ENCODE data around the gene MYO7A.
A peak's percentile ranks its signal among the peaks of the same experiment; 100 is the strongest.

MYO7A gene

DNA sequence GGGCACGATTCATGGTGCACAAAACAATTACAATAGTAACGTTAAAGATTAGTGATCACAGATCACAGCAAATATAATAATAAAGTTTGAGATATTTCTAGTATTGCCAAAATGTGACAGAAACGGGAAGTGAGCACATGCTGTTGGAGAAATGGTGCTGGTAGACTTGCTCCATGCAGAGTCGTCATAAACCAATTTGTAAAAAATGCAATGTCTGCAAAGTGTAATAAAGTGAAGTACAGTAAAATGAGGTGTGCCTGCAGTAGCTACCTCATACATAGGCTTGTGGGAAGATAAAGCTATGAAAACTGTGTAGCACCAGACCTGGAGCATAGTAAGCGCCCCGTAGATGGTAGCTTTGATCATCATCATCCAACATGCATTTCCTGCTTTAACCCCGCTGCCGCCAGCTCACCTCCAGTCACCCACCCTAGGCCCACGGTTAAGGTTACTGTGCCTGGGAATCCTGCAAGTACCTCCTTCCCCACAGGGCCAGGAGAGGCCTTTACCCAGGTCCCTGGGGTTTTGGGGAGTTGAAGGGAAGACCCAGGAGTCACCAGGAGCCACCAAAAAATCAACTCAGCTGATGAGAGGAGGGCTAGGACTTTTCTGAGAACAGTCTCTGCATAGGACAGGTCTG lies 59.2 kb downstream of the MYO7A start:
- no peak for DNase-seq (ENCODE audit: low spot score)

DNA sequence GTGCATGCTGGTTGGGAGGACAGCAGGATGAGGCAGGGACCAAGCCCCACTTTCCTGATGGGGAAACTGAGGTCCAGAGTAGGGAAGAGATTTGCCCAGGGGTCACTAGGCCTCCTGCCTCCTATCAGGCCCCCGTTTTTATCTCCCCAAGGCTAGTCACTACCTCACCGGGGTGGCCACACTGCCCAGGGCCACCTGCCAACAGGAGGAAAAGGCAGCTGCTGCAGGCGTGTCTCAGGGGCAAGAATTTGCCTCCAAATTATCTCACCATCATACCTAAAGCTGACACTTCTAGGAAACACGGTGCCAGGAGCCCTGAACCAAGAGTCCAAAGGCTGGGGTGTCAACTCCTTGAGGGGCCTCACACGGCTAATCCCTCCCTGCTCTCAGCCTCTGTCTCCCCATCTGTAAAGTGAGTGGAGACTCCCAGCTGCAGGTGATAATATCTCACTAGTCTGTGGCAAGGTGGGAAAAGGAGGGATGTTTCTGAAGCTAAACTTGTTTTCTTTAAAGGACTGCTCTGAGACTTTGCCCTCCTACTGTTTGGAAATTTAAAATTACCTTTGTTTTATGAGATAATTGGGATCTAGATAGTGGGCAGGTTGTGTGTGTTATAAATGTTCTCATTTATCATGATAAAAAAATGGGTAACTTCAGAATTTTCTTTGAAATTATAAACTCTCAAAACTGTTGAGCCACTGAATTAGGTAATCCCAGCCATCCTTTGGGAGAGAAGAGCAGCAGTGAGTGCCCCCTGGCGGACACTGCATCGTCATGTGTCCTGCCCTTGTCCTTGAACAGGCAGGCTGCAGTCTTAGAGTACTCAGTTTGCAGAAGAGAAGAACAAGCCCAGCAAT lies 60.0 kb downstream of the MYO7A start:
- peak; percentile 94 for DNase-seq (ENCODE audit: low spot score)

DNA sequence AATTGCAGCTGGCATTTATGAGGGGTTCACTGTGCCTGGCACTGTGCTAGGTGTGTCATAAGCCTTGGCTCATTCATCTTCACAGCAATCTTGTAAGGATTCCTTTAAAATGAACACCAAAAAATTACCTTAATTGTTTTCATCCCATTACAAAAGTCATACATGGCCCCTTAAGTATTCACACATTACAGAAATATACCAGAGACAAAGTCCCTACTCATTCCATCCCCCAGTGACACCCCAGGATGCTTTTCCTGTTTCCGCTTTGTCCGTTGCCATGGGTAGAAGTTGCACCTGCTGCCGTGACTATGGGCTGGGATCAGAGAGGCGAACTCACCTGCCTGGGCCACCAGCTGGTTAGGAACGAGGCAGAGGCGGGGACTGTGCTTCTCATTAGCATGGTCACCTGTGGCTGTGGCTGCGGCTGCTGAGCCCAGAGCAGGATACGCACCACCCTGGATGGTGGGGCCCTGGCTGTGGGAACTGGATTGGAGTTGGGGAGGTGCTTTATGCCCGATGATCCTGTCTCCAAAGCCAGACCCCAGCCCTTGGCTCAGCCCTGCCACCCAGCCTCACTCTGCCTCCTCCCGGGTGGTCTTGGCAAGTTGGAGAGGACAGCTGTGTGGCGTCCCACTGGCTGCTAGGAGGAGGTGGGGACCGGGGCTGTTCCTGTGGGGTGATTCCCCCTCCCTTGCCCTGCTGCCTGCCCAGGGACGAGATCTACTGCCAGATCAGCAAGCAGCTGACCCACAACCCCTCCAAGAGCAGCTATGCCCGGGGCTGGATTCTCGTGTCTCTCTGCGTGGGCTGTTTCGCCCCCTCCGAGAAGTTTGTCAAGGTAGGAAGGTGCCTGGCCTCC lies 60.8 kb downstream of the MYO7A start:
- no peak for DNase-seq (ENCODE audit: low spot score)

DNA sequence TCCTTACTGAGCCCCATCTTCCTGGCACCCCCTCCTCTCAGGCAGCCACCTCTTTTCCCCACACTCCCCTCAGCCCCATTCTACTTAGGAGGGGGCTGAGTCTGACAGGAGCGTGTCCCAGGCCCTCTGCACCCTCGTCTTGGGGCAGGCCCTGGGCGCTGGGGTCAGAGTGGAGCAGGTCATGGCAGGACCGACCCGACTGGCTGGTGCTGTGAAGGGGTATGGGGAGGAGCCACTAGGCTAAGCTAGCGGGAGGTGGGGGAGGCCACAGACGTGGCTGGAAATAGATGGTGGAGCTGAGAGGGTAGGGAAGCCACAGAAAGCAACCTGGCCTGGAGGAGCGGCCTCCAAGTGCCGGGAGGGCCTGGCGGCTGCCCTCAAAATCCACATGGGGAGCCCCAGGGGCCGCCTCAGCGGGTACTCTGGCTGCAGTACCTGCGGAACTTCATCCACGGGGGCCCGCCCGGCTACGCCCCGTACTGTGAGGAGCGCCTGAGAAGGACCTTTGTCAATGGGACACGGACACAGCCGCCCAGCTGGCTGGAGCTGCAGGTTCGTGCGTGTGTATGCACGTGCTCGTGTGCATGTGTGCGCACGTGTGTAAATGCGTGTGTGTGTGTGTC lies 61.7 kb downstream of the MYO7A start:
- no peak for DNase-seq (ENCODE audit: low spot score)

DNA sequence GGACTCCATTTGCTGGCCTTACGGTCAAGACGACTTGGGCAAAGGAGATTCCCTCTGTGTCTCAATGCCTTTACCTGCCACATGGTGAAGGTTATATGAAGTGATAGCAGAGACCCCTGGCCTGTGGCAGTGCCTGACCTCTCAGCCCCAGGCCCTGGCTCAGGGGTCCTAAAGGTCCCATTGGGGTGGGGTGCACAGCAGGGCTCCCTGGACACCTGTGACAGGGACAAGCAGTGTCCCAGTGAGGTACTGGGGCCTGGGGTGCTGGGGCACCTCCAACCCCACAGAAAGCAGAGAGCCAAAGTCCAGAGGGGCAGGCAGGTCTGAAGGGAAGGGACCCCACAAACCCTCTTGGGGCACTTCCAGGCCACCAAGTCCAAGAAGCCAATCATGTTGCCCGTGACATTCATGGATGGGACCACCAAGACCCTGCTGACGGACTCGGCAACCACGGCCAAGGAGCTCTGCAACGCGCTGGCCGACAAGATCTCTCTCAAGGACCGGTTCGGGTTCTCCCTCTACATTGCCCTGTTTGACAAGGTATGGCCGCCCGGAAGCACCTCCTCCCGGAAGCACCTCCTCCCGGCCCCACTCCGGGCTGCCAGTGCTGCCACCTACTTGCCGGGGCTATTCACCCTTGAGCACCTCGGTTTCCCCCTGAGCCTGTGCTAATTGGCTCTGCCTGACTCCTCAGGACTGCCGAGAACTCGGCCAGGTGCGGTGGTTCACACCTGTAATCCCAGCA lies 62.5 kb downstream of the MYO7A start:
- DNase-seq (ENCODE audit: low spot score), result no peak

DNA sequence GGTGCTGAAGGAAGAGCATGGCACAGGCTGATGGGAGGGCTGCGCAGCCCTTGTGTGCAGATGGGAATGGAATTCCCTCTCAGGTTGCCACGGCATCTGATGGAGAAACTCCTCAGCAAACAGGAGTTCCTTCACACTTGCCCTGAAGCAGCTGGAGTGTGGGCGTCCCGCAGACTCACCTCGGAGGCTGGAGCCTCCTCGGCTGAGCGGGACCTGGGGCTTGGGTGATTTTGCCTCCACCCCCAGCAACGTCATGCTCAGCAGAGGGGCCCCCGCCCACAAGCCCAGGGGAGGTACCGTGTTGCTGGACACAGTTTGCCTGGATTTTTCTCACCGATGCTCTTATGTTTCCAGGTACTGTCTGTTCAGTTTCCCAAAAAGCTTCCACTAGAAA lies 63.4 kb downstream of the MYO7A start:
- no peak for DNase-seq (ENCODE audit: low spot score)

DNA sequence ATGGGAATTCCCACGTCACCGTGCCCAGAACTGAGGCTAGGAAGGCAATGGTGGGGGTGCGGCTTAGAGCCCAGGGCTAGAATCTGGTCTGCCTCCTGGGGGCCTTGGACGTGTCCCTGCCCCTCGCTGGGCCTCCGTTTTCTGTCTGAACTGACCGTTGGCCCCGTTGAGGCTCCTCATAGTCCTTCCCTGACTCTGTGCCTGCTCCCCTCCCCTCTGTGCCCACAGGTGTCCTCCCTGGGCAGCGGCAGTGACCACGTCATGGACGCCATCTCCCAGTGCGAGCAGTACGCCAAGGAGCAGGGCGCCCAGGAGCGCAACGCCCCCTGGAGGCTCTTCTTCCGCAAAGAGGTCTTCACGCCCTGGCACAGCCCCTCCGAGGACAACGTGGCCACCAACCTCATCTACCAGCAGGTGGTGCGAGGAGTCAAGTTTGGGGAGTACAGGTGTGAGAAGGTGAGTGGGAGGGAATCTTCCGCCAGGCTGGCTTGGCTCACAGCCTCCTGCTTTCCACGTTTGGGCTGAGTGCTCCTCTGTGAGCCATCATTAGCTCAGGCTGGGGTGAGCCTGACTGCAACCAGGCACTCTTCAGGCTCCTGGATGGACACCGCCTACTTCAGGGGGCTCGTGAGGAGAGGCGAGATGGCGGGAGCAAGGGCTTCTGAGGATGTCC lies 63.9 kb downstream of the MYO7A start:
- DNase-seq (ENCODE audit: low spot score), result no peak

DNA sequence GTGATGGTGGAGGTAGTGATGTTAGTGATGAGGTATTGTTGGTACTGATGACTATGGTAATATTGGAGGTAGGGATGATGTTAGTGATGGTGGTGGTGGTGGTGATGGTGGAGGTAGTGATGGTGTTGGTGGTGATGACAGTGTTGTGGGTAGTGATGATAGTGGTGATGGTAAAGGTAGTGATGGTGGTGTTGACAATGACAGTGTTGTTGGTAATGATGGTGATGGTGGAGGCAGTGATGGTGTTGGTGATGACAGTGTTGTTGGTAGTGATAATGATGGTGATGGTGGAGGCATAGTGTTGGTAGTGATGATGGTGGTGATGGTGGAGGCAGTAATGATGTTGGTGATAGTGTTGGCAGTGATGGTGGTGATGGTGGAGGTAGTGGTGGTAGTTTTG lies 65.1 kb downstream of the MYO7A start:
- DNase-seq (ENCODE audit: low spot score), result no peak

DNA sequence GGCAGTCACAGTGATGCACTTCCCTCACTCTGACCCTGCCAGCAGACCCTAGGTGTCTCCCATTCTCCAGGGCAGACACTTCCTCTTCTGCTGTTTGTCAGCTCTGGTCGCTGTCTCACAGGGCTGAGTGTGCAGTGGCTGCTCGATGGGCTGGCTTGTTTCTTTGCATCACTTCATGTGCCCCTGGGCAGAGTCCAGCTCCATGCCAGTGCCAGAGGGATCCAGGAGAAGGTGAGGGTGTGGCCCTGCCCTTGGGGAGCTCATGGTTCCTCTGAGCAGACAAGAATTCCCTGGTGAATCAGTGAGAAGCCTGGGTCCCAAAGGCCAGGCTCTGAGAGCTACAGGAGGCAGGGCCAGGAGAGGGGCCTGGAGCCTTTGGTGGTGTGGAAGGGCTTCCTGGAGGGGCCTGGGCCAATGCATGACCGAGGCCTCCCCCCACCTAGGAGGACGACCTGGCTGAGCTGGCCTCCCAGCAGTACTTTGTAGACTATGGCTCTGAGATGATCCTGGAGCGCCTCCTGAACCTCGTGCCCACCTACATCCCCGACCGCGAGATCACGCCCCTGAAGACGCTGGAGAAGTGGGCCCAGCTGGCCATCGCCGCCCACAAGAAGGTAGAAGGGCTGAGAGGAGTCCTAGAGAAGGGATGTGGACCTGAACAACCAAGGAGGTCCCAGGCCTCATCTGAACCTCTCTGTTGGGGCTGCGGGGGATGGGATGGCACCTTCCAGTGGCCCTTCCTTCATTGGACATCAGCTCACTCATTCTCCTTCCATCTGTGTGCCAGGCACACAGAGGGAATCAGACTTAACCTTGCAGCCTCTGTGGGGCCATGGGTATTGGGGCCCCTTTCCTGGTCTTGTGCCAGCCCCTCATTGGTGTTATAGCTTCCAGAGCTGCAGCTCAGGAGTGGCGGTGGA lies 66.1 kb downstream of the MYO7A start:
- DNase-seq (ENCODE audit: low spot score), result no peak

DNA sequence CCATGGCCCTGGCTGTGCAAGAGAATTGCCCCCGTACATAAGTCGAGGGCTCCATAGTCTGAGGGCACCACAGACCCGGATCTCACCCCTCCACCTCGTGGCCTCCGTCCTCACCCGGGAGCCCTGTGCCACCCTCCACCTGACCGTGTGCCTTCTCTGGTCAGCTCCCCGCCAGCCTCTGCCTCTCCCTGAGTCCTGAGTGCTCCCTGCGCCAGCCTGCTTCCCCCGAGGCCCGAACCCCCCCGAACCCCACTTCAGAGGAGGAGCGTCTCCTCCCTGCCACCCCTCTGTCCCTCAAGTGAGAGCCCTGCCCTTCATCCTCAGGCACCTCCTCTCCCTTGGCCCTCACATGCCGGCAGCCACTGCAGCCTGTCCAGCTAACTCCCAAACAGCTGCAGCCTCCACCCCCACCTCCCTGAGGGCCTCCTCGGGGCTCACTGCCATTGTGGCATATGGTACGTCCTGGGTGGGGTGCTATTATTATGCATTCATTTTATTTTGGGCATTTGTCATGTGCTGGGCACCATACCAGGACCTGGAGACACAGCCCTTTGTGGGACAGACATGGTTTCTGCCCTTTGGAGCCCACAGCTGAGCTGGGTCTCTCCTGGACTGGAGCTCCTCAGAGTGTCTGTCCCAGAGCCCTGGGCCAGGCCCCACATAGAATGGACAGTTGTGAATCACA lies 67.2 kb downstream of the MYO7A start:
- DNase-seq (ENCODE audit: low spot score), result no peak

DNA sequence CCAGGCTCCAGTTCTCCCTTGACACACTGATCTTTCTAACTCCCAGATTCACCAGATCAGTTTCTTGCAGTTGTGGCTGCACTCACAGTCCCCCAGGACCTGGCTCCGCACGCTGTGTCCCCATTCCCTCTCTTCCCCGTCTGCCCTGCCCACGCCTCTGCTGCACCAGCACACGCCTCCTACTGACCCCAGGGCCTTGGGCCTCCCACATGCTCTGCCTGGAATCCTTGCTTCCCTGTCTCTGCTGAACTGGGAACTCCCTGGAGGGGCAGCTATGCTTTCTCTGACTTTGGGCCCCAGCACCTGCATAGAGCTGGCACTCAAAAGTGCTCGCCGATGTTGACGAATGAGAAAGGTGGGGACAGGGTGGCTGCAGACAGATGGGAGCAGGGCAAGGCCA lies 68.9 kb downstream of the MYO7A start:
- no peak for DNase-seq (ENCODE audit: low spot score)

DNA sequence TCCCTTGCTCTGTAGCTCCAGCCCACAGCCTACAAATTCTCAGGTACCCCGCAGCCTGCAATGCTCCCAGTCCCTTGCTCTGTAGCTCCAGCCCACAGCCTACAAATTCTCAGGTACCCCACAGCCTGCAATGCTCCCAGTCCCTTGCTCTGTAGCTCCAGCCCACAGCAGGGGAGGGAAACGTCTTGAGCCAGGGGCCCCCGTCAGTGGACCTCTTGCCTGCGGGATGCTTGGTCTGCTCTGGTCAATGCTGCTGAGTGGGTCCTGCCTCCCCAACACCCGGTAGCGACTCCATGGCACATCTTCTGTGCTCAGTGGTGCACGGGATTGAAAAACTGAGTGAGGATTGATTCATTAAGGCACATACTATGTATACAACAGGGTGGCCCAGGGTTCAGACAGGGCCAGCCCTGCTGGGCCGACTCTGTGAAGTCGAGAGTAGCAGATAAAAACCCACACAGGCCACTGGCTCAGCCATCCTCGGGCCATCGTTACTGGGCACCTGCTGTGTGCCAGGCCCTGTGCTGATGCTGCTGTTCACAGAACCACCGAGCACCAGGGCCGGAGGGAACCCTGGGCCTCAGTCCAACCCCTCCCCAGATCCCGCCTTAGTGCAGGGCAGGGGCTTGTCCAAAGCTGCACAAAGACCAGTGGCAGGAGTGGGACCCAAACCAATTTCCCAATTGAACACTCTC lies 69.7 kb downstream of the MYO7A start:
- DNase-seq (ENCODE audit: low spot score), result no peak

DNA sequence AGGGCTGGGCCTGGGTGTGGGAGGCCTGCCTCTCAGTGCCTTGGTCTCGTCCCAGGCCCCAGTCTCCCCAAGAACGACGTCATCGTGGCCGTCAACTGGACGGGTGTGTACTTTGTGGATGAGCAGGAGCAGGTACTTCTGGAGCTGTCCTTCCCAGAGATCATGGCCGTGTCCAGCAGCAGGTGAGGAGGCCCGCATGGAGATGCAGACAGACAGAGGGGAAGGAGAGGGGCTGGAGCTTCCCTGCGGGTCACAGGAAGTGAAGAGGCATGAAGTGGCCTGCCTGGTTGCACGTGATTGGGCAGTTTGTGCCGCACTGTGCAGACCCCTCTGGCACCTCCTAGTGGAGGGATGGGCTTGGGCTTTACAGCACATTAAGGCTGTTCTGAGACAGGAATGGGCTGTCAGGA lies 70.4 kb downstream of the MYO7A start:
- no peak for DNase-seq (ENCODE audit: low spot score)

DNA sequence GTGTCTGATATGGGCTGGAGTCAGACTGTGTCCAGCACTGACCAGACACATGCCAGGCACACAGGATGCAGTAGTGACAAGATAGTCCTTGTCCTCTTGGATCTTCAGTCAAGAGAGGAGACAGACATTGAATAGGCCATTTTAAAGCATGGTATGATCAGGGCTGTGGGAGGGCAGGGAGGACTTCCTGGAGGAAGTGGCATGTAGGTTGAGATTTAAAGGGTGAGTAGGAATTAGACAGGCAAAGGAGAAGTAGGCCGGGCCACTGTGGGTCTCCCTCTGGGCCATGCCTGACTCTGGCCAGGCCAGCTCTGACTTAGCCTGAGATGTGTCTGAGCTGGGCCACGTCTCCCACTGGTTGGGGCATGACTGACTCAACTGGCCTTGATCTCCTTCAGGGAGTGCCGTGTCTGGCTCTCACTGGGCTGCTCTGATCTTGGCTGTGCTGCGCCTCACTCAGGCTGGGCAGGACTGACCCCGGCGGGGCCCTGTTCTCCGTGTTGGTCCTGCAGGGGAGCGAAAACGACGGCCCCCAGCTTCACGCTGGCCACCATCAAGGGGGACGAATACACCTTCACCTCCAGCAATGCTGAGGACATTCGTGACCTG lies 71.2 kb downstream of the MYO7A start:
- DNase-seq (ENCODE audit: low spot score), result no peak

DNA sequence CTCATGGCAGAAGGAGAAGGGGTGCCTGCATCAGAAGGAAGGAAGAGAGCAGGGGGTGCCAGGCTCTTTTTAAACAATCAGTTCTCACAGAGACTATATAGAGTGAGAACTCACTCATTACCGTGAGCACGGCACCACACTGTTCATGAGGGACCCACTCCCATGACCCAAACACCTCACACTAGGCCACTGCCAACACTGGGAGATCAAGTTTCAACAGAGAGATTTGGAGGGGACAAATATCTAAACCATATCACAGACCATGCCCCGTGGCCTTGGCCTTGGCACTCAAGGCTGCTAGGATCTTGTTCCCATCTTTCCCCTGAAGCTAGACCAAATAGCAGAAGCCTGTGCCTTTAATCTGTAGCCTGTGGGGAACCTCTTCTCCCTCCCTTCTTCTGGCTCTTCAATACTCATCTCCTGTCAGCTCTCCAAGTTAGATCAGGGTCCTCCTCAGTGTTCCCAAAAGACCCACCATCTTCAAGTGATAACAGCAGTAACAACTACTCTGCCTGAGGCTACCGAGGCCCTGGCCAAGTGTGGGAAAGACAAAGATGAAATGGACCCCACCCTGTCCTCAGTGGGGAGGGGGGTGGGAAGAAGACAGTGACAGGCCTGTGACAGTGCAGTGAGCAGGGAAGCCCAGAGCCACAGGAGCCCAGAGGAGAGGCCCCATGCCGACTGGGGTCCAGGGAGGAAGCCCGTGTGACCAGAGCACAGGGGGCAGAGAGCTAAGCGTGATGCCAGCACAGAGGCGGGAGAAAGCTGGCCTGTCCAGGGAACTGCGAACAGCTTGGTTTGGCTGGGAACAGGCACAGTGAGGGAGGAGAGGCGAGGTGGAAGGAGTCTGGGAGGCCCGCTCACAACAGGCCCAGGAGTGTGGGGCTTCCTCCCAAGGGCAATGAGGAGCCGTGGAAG lies 72.6 kb downstream of the MYO7A start:
- no peak for DNase-seq (ENCODE audit: low spot score)

DNA sequence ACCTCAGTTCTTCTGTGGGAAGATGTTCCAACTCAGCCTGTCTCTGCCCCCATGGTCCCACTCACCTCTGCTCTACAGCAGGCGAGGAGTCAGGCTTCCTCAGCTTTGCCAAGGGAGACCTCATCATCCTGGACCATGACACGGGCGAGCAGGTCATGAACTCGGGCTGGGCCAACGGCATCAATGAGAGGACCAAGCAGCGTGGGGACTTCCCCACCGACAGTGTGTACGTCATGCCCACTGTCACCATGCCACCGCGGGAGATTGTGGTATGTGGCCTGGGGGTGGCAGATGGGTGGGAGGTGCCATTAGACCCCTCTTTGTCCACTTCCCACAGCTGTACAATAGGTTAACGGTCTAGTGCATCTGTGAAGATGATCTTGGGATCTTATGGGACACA lies 73.3 kb downstream of the MYO7A start:
- DNase-seq (ENCODE audit: low spot score), result no peak
